ENCODE measurements around the gene CMTM7.

- TF ChIP-seq EZH2 (conservative IDR thresholded peaks at IDR 0.05; ENCODE audit: low read depth, low read length) (no peak), POLR2A (IDR thresholded peaks at IDR 0.05; ENCODE audit: insufficient read depth in 1 of 2, low read depth in 2 of 2, low read length in 2 of 2) (no peak), GLI4 (CRISPR knock-in tag; IDR thresholded peaks at IDR 0.05; ENCODE audit: borderline replicate concordance) (no peak), GTF2F1 (IDR thresholded peaks at IDR 0.05; ENCODE audit: low read length) (no peak), ATF6 (CRISPR knock-in tag; conservative IDR thresholded peaks at IDR 0.05) (no peak), TCF7 (IDR thresholded peaks at IDR 0.05; ENCODE audit: low read depth) (no peak), STAT6 (CRISPR knock-in tag; IDR thresholded peaks at IDR 0.05; ENCODE audit: borderline replicate concordance) (no peak), POLR2AphosphoS5 (IDR thresholded peaks at IDR 0.05; ENCODE audit: low read depth, low read length) (no peak), ZBTB34 (CRISPR knock-in tag; IDR thresholded peaks at IDR 0.05) (no peak)
These were observed 37.3 kb upstream of the CMTM7 start for GRCh38 chr3:32354362-32354778.
